ENCODE measurements around the gene ADCY9.
"Not testable (repeated sequence)": the region's sequence is repeated elsewhere in the genome, so short reads cannot be mapped to it uniquely, and the experiment has no call there.

ADCY9 gene

DNA sequence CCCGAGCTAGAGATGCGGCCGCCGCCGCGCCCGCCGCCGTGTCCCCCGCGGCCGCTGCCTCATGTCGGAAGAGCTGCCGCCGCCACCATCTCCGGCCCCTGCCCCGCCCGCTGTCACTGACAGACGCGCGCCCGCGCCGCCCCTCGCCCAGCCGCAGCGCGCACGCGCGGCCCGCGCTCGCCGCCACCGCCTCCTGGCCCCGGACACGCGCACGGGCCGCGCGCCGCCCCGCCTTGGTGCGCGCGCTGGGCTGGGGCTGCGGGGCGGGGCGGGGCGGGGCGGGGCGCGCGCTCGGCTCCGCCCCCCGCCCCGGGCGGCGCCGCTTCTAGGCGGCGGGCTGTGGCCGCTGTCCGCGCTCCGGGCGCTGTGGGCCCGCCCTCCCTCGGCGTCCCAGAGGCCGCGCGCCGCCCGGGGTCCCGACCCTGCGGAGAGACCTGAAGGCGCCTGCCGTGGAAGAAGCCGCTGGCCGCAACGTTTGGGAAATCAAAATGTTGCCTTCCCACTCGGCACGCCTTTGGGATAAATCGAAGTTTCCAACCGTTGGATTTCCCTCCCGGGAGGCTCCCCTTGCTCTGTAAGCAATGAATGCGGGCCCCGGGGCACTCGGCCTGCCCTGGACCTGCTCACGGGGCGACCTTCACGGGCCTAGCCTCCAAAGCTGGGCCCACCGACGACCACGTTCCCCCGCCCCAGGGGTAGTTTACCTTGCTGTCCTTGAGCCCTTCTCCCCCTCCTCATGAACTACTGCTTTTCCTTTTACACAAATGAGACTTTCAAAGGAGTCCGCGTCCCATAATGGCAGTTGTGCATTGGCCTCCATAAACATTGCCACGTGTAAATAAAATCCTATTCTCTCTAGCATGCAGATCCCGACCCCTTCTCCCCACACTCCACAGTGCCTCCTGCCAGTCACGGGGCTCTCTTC, at the start of gene ADCY9:
Gene ADCY9, minus strand, starts transcription at position 118 of the 925 bp plus-strand sequence. CDS start 1,000 bp downstream, outside the sequence.
- DNase-seq (ENCODE audit: low read depth in 2 of 2): peak; percentile 35 to 56

DNA sequence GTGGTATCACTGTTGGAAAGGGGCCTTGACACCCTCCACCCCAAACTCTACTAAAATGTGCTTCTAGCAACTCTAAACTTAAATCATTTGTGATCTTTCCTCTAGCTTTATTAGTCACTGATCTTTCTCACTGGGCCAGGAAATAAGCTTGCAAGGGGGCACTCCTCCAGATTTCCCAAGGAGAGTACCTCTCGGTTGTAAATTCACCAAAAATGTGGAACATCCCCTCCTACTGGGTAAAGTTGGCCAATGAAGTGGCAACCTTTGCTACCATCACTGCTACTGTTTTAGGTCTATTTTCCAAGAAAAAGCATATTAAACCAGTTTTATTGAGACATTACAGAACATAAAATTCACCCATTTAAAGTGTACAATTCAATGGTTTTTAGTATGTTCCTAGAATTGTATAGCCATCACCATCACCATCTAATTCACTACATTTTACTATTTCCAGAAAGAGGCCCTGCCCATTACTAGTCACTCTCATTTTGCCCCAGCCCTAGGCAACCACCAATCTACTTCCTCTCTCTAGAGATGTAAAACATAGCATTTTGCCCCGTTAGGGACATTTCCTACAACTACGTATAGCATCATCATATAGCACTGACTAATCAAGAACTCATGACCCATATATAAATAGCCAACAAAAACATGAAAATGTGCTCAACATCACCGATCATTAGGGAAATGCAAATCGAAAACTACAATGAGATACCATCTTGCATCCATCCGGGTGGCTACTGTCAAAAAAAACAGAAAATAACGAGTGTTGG, 44.6 kb upstream of the ADCY9 start:
- no peak for DNase-seq (ENCODE audit: low read depth in 2 of 2)

DNA sequence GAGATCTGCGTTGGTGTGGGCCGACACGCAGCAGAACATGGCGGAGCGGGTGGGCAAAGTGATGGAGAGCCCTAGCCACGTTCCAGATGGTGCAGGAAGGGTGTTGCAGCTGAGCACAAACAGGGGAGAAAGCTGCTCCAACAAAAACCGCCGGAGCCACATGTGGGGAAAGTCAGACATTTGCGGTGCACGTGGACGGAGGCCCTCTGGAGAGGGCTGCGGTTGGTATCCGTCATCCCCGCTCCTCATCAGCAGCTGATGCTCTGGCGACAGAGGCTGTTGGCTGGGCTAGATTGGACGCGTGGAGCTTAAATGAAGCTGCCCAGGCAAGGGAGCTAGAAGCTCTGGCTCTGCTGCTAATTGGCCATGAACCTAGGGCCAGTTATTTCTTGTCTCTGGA, 43.5 kb upstream of the ADCY9 start:
- no peak for DNase-seq (ENCODE audit: low read depth in 2 of 2)

DNA sequence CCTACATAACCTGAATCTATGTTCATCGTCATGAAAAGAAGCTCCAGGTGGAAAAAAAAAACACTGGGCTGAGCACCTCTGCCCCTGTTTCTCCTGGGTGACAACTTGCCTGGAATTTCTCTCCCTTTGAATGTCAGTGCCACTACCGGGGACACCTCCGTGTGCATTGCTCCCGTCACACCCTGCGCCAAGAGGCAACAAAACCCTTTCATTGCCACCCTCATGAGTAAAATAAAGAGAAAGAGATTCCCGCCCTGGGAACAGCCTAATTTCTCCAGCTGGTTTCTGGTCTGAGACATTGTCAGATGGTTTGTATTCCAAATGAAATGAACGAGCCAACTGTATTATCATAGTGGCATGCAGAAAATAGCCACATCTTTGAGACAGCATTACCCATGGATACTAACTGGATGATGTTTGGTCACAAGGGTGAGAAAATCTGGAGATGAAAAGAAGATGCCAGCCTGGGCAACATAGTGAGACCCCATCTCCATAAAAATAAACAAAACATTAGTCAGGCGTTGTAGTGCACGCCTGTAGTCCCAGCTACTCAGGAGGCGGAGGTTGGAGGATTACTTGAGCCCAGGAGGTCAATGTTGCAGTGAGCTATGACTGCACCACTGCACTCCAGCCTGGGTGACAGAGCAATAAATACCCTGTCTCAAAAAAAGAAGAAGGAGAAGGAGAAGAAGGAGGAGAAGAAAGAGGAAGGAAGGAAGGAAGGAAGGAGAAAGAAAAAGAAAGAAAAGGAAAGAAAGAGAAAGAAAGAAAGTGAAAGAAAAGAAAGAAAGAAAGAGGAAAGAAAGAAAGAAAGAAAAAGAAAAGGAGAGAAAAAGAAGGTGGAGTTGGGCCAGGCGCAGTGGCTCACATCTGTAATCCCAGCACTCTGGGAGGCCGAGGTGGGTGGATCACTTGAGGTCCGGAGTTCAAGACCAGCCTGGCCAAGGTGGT, 42.2 kb upstream of the ADCY9 start:
- DNase-seq (ENCODE audit: low read depth in 2 of 2): no peak

DNA sequence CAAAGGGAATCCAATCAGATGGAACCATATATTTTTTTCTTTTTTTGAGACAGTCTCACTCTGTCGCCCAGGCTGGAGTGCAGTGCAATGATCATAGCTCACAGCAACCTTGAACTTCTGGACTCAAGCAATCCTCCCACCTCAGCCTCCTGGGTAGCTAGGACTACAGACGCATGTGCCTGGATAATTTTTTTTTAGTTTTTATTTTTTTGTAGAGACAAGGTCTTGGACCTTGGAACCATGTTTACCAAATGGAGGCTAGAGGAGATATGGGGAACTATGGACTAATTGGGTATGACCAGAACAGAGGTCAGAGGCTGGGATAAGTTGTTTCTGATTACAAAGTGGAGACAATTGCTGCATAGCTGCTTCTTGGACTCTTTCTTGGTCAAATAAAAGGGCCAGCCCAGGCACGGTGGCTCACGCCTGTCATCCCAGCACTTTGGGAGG, 41.2 kb upstream of the ADCY9 start:
- DNase-seq (ENCODE audit: low read depth in 2 of 2): no peak

DNA sequence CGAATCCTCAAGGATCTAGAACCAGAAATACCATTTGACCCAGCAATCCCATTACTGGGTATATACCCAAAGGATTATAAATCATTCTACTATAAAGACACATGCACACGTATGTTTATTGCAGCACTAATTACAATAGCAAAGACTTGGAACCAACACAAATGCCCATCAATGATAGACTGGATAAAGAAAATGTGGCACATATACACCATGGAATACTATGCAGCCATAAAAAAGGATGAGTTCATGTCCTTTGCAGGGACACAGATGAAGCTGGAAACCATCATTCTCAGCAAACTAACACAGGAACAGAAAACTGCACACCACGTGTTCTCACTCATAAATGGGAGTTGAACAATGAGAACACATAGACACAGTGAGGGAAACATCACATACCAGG, 40.3 kb upstream of the ADCY9 start:
- DNase-seq (ENCODE audit: low read depth in 2 of 2): not testable (repeated sequence)

DNA sequence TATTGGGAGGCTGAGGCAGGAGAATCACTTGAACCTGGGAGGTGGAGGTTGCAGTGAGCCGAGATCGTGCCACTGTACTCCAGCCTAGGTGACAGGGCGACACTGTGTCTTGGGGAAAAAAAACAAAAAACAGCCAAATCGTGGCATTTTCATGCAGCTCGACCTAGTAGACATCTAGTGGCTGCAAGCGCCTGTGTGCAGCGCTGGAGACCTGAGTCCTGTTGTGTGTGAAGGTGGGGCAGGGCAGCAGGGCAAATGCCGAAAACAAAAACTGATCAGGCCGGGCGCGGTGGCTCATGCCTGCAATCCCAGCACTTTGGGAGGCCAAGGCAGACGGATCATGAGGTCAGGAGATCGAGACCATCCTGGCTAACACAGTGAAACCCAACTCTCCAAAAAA, 37.1 kb upstream of the ADCY9 start:
- not testable (repeated sequence) for DNase-seq (ENCODE audit: low read depth in 2 of 2)

DNA sequence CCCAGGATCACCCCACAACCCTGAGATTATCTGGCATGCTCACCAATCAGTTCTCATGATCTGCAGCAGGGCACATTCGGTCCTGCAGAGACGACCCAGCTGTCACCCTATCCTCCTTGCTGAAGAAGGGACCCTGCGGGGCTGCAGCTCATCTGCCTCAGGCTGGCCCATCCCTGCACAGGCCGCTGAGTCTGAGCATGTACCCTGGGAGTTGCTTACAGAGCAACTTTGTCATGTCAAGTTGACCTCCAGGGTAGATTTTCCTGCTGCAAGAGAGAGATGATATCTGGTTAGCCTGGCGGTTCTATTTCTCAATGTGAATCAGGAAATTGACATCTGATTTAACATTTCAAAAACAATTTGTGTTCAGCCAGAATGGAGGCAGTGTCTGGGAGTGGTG, 36.0 kb upstream of the ADCY9 start:
- DNase-seq (ENCODE audit: low read depth in 2 of 2): no peak

DNA sequence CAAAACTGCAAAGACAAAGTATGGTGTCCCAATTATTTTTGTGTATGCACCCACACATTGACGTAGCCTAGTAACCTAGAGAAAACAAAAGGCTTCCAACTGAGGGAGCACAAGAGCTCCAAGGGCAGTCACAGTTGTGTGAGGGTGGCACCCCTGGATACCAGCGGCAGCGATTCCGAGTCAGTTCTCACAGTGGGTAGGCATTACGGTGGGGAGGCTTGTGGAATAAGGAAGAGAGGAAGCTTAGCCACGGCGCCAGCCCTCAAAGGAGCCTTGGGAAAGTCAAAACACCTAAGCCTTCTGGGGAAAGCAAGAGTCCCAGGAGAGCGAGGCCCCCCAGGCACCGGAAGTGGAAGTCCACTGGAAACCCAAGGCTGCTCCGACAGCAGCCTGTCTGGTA, 31.0 kb upstream of the ADCY9 start:
- no peak for DNase-seq (ENCODE audit: low read depth in 2 of 2)

DNA sequence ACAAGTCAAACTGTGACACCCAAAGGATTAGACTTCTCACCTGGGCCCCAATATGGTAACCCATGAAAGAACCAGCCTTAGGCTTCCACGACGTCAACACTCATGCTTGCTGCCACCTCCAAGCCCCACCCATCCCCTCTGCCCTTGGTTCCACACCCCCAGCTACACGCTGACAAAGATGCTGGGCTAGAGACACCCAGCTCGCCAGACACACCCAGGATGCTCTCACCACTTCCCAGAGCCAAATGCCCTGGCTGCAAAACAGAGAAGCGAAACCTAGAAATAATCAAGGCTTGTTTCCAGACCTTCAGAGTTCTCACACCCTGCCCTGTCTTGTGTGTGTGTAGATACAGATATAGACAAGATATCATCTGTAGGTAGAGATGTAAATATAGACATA, 26.0 kb upstream of the ADCY9 start:
- DNase-seq (ENCODE audit: low read depth in 2 of 2): peak in 1 of 2 donors; percentile 2

DNA sequence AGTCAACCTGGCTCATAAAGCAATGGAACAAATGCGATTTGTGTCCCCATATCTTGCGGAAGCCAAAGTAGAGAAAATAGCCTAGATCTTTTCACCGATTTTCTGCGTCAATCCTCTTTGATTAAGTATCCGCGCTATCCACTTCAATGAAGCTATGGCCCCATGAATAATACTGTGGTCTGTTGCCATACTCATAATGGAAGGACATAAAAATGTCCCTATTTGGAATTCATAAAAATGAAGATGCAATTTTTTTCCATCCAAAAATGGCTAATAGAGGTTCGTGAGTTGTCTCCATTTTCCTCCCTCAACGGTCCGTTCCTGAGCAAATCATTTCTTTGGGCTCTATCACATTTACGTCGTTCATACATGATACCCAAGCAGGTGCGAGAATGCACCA, 25.4 kb upstream of the ADCY9 start:
- DNase-seq (ENCODE audit: low read depth in 2 of 2): no peak

DNA sequence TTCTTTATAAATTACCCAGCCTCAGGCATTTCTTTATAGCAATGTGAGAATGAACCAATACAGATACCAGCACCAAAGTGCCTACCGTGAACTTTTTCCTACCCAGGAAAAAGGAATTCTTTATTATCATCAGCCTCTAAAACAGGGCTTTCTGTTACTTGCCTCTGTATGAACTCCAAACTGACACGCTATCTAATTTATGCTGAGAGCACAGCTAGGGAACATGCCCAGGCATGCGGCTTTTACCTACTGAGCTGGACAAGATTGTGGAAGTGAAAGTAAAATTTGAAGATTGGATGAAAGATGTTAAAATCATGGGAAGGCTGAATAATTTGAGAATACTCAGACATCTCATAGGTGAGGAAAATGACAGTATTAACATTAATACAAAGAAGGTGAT, 24.4 kb upstream of the ADCY9 start:
- no peak for DNase-seq (ENCODE audit: low read depth in 2 of 2)

DNA sequence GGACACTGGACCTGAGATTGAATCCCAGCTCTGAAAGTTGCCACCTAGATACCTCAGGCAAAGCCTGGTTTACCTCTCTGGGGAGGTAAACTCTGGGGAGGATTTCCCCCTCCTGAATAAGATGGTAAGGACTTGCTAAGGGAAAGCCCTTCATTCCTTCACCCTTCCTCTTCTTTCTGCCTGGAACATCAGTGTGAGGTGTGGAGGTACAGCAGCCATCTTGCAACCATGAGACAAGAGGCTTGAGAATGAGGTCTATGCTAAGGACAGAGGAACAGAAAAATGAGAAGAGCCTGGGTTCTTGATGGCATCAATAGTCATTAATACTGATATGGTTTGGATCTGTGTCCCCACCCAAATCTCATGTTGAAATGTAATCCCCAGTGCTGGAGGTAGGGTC, 23.7 kb upstream of the ADCY9 start:
- no peak for DNase-seq (ENCODE audit: low read depth in 2 of 2)

DNA sequence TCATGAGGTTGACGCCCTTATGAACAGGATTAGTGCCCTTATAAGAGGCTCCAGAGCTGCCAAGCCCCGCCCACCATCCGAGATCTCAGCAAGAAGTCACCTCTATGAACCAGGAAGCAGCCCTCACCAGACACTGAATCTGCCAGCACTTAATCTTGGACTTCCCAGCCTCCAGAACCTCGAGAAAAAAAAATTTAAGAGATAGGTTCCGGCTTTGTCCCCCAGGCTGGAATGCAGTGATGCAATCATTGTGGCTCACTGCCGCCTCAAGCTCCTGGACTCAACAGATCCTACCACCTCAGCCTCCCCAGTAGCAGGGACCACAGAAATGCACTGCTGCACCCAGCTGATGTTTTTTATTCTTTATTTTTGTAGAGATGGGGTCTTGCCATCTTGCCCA, 22.5 kb upstream of the ADCY9 start:
- no peak for DNase-seq (ENCODE audit: low read depth in 2 of 2)

DNA sequence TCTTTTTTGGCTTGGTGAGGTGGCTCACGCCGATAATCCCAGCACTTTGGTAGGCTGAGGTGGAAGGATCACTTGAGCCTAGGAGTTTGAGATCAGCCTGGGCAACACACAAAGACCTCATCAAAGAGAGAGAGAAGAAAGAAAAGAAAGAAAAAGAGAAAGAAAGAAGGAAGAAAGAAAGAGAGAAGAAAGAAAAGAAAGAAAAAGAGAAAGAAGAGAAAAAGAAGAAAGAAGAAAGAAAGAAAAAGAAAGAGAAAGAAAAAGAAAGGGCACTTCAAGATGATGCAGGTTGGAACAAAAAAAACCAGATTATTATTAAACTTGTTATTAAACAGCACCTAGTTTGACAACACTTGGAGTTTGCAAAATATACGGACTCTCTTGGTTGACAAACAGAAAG, 21.2 kb upstream of the ADCY9 start:
- no peak for DNase-seq (ENCODE audit: low read depth in 2 of 2)

DNA sequence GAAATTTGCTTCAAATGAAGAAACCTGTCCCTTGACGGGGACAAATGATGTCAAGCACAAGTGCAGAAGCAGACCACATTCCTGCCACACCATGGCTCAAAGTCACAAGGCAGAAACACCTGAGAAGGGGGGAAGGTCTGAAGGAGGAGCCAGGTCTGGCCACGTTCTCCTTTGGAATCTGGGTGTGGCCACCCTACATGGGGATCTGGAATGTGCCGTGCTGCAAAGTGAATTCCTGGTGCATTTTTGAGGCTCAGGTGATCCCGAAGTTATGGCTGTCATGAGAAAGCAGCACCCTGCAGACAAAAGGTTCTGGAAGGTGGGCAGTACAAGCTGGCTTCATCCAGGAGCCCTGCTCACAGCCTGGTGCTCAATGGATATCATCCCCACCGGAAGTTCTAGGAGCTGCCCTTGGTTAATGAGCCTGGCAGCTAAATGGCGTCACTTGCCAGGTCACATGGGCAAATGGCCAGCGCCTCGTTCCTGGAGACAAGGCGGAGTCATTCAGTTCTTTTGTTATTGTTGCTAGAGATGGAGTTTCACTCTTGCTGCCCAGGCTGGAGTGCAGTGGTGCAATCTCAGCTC, 20.1 kb upstream of the ADCY9 start:
- no peak for DNase-seq (ENCODE audit: low read depth in 2 of 2)

DNA sequence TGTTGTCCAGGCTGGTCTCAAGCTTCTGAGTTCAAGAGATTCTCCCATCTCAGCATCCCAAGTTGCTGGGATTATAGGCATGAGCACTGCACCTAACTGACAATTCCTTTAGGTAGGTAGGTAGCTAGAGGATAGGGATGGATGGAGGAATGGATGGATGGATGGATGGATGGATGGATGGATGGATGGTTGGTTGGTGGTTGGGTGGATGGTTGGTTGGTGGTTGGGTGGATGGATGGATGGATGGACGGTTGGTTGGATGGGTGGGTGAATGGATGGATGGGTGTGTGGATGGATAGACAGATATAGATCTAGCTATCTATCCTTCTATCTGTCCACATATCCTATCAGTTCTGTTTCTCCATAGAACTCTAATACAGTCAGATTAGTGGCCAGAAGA, 19.3 kb upstream of the ADCY9 start:
- no peak for DNase-seq (ENCODE audit: low read depth in 2 of 2)

DNA sequence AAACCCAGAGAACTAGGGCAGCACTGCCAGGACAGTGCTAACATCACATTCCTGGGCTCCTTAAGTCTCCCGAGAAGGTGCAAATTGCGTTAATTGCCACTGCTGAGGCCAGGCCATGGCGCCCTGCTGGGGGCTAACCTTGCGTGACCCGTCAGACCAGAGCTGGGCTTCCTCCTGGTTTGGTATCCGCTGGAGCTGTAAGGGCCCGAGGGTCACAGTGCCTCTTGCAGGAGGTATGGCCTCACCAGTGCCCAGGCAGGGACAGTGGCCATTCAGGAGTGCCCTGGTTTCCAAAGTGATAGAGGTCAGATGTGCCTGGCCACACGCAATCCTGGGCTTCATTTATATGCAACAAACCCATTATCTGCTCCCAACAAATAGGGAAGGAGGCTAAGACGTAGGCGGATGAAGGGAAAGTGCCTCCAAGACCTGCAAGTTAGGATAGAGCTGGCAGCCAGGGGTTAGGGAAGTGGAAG, 17.7 kb upstream of the ADCY9 start:
- DNase-seq (ENCODE audit: low read depth in 2 of 2): no peak

DNA sequence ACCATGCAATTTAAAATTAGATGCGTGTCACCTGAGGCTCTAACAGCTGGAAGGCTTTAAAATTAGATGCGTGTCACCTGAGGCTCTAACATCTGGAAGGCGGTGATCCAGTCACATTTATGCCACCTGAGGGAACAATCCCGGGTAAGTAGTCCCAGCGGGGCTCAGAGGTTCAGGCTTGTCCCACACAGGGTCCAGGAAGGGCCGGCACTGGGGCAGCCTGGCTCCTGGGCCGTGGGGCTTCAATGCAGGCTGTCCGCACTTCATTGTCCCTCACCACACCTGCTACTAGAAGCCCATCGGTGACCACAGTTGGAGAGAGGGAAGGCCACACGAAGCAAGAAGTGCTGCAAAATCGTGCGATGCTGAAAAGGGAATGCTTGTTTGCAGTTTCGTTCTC, 15.4 kb upstream of the ADCY9 start:
- no peak for DNase-seq (ENCODE audit: low read depth in 2 of 2)

DNA sequence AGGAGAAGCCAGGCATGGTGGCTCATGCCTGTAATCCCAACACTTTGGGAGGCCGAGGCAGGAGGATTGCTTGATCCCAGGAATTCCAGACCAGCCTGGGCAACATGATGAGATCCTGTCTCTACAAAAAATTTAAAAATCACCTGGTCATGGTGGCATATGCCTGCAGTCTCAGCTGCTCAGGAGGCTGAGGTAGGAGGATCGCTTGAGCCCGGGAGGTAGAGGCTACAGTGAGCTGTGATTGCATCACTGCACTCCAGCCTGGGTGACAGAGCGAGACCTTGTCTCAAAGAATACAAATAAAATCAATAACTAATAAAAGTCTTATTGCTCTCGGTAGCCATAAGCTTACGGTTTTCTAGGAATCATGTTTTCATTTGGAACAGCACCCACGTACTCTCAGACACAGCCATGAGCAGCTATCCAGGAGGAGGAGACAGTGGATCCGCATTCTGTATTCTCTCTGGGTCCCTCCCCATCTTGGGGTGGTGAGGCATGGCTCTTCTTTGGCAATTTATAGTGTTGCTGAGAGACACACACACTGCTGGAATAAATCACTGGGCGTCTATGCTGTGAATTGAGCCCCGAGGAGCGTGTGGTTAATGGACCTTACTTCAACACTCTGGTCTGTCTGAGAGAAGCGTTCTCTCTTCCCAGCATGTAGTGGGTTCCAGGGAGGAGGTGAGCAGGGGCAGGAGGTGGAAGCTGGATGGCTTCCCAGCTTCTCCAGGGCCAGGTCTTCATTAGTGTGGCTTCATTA, 8.5 kb upstream of the ADCY9 start:
- no peak for DNase-seq (ENCODE audit: low read depth in 2 of 2)

Measured in stimulated activated CD4-positive, alpha-beta T cell treated with anti-CD3 and anti-CD28 coated beads, Interleukin-15, amount 100 ng/mL, for 48 hours (primary cell).